GM12865 (cell line): ENCODE measurements around the gene CPTP.
"Not testable (repeated sequence)": the region's sequence is repeated elsewhere in the genome, so short reads cannot be mapped to it uniquely, and the experiment has no call there.

Source experiments
- DNase-seq: peaks from one replicate; pipeline ENCODE4 v3.0.0; 2010; ENCODE audit warnings: low read depth
- H3K4me3 ChIP-seq: 2 replicates; pipeline ENCODE4 v1.5.1; 2011; ENCODE audit warnings: mild to moderate bottlenecking, low read depth, low read length, control low read depth
- CTCF ChIP-seq: IDR thresholded peaks from 2 replicates; pipeline ENCODE4 v1.5.1; 2011; ENCODE audit warnings: low read length, control low read depth, low read depth, inconsistent platforms; ENCODE audit not compliant: insufficient read depth; ENCODE audit errors: missing control alignments

Gene CPTP

GRCh38 chr1:1312450-1313314 lies 11.9 kb upstream of the CPTP start:
- no peak overlapping the region for H3K4me3 ChIP-seq
- TF ChIP-seq CTCF, result no peak
- DNase-seq, result no peak

GRCh38 chr1:1313500-1314236 lies 10.9 kb upstream of the CPTP start:
- no peak overlapping the region for H3K4me3 ChIP-seq
- no peak for DNase-seq
- TF ChIP-seq CTCF, result no peak

GRCh38 chr1:1314237-1314586 lies 10.4 kb upstream of the CPTP start:
- H3K4me3 ChIP-seq, result no peak overlapping the region
- DNase-seq, result no peak

GRCh38 chr1:1314678-1315335 lies 9.8 kb upstream of the CPTP start:
- DNase-seq, result no peak
- H3K4me3 ChIP-seq, result no peak overlapping the region
- no peak for TF ChIP-seq CTCF

More at GRCh38 chr1:1314237-1314586, 10.4 kb upstream of the CPTP start:
- no peak for TF ChIP-seq CTCF

GRCh38 chr1:1315435-1315954 lies 9.1 kb upstream of the CPTP start:
- no peak for TF ChIP-seq CTCF
- DNase-seq, result no peak
- no peak overlapping the region for H3K4me3 ChIP-seq

GRCh38 chr1:1316199-1316598 lies 8.4 kb upstream of the CPTP start:
- H3K4me3 ChIP-seq, DNase-seq: not testable (repeated sequence)

- no peak for TF ChIP-seq CTCF
- no peak overlapping the region for H3K4me3 ChIP-seq
- DNase-seq, result no peak
Measured at GRCh38 chr1:1317420-1317819, 7.2 kb upstream of the CPTP start.
